HepG2 (cell line): ENCODE results near the gene CD40. TPM values are rescaled to one million over a fixed set of nuclear protein-coding genes. Genes with fewer than 3 reads are reported as not detected.

ENCODE experiments used
- ATAC-seq: fragments of 200-7000 bp; cut with Tn5 transposase; 3 replicates; pipeline ENCODE4 v1.9.1; 2020; ENCODE audit warnings: mild to moderate bottlenecking, moderate library complexity
- BruUV-seq: library from RNA; stranded (reverse); fragments of 400-500 nt; replicated peaks from 2 replicates; lab custom pipeline; 2021; lab: Mats Ljungman, UMichigan
- CTCF ChIA-PET: fragments of 300-600 bp; formaldehyde crosslinking; extraction: SDS; loops from one replicate; lab custom pipeline; 2021; ENCODE audit warnings: low total read pairs, inconsistent platforms, low intra/inter-chr PET ratio; lab: Yijun Ruan, JAX
- POLR2A ChIA-PET: fragments of 350-600 bp; sonication (Branson Sonifier 250); formaldehyde crosslinking; loops from one replicate; lab custom pipeline; 2020; ENCODE audit warnings: antibody characterized with exemption, inconsistent platforms; lab: Yijun Ruan, JAX
- DNase-seq: peaks from one replicate; pipeline ENCODE4 v3.0.0-alpha.2; 2015; ENCODE audit warnings: low spot score
- FAIRE-seq: peaks from 3 replicates; lab custom pipeline; 2011; peaks lifted over from hg19 to GRCh38; lab: Jason Lieb, UNC
- H2AFZ ChIP-seq: one replicate; pipeline ENCODE4 v1.6.1; 2011; ENCODE audit warnings: low read length, inconsistent platforms
- H3K27ac ChIP-seq: fragments of 300-600 bp; 3 replicates; pipeline ENCODE4 v1.8.0; 2011; ENCODE audit warnings: mixed run types, mild to moderate bottlenecking, mixed read lengths, low read length, inconsistent platforms; ENCODE audit not compliant: insufficient read depth; ENCODE audit errors: extremely low read length
- H3K27me3 ChIP-seq, 2 experiments: fragments of 200-600 bp in 1 of 2; 2 replicates in 1 of 2; 3 replicates in 1 of 2; pipeline versions ENCODE4 v1.6.0 to v1.8.0; 2011; ENCODE audit warnings: low read length in 2 of 2, mild to moderate bottlenecking in 2 of 2, moderate library complexity in 2 of 2, inconsistent platforms in 1 of 2; ENCODE audit not compliant: insufficient read depth in 2 of 2, control insufficient read depth in 1 of 2
- H3K36me3 ChIP-seq, 2 experiments: fragments of 200-600 bp in 1 of 2; replicated peaks in 1 of 2; 2 replicates in 1 of 2; 3 replicates in 1 of 2; pipeline versions ENCODE4 v1.5.1 to v1.8.0; 2011; ENCODE audit warnings: low read length in 2 of 2, inconsistent platforms in 1 of 2; ENCODE audit not compliant: insufficient read depth in 2 of 2, control insufficient read depth in 1 of 2
- H3K4me1 ChIP-seq: 2 replicates; pipeline ENCODE4 v1.5.1; 2012; ENCODE audit warnings: low read length, inconsistent platforms; ENCODE audit not compliant: insufficient read depth
- H3K4me2 ChIP-seq: 2 replicates; pipeline ENCODE4 v1.6.0; 2011; ENCODE audit warnings: low read depth, low read length, inconsistent platforms
- H3K4me3 ChIP-seq, 3 experiments: fragments of 200-600 bp in 1 of 3; sonication (generic), shearing (Covaris generic) in 1 of 3; replicated peaks in 1 of 3; 2 replicates each; pipeline ENCODE4 v1.5.1; 2011 to 2016; ENCODE audit warnings: low read length in 3 of 3, inconsistent platforms in 2 of 3, low read depth in 2 of 3, mild to moderate bottlenecking in 2 of 3, control low read depth in 1 of 3, mixed read lengths in 1 of 3; ENCODE audit not compliant: insufficient read depth in 1 of 3
- H3K79me2 ChIP-seq: one replicate; pipeline ENCODE4 v1.6.1; 2011; ENCODE audit warnings: low read length, inconsistent platforms; ENCODE audit not compliant: insufficient read depth
- H3K9ac ChIP-seq: 2 replicates; pipeline ENCODE4 v1.6.0; 2011; ENCODE audit warnings: mild to moderate bottlenecking, low read depth, low read length, inconsistent platforms; ENCODE audit not compliant: insufficient read depth
- H3K9me3 ChIP-seq: 2 replicates; pipeline ENCODE4 v1.5.1; 2012; ENCODE audit warnings: mild to moderate bottlenecking, low read length
- H4K20me1 ChIP-seq: 2 replicates; pipeline ENCODE4 v1.6.0; 2011; ENCODE audit warnings: inconsistent platforms, mild to moderate bottlenecking, low read length, moderate library complexity; ENCODE audit not compliant: insufficient read depth
- ARID2 ChIP-seq: sonication (generic); formaldehyde crosslinking; IDR thresholded peaks from 2 replicates; pipeline ENCODE4 v1.8.1; 2022; ENCODE audit warnings: mild to moderate bottlenecking, missing genetic modification reagents, borderline replicate concordance
- ATF4 ChIP-seq, 2 experiments: fragments of 450-650 bp in 1 of 2; sonication (generic) in 1 of 2; formaldehyde crosslinking; IDR thresholded peaks; 2 replicates each; pipeline versions ENCODE4 v1.5.0 to v1.8.0; 2020 to 2022; ENCODE audit warnings: mild to moderate bottlenecking in 1 of 2, missing genetic modification reagents in 1 of 2
- CCAR2 ChIP-seq: fragments of 200-400 bp; formaldehyde crosslinking; optimal IDR thresholded peaks from 2 replicates; pipeline ENCODE3; 2018; ENCODE audit warnings: low read depth, mild to moderate bottlenecking, low read length, moderate library complexity
- HNF1B ChIP-seq: sonication (generic); formaldehyde crosslinking; IDR thresholded peaks from 2 replicates; pipeline ENCODE4 v1.5.1; 2020; ENCODE audit warnings: mild to moderate bottlenecking, moderate library complexity, missing genetic modification reagents
- KLF16 ChIP-seq, 2 experiments: sonication (generic) in 1 of 2; formaldehyde crosslinking in 1 of 2; IDR thresholded peaks; 2 replicates each; pipeline versions ENCODE4 v1.6.1 to v1.8.0; 2016 to 2023; ENCODE audit warnings: missing genetic modification reagents in 2 of 2, missing compliant biosample characterization in 1 of 2
- NFE2 ChIP-seq: sonication (generic); formaldehyde crosslinking; IDR thresholded peaks from 2 replicates; pipeline ENCODE4 v1.4.0; 2020; ENCODE audit warnings: missing genetic modification reagents
- NFYC ChIP-seq: IDR thresholded peaks from 2 replicates; pipeline ENCODE4 v1.6.1; 2016; ENCODE audit warnings: missing genetic modification reagents, missing compliant biosample characterization
- RORA ChIP-seq: sonication (generic); formaldehyde crosslinking; IDR thresholded peaks from 2 replicates; pipeline ENCODE4 v1.5.0; 2020; ENCODE audit warnings: mild to moderate bottlenecking, missing genetic modification reagents, moderate library complexity
- SMARCE1 ChIP-seq: fragments of 450-650 bp; IDR thresholded peaks from 2 replicates; pipeline ENCODE4 v1.6.1; 2017; ENCODE audit warnings: borderline replicate concordance
- TFDP2 ChIP-seq: sonication (generic); formaldehyde crosslinking; IDR thresholded peaks from 2 replicates; pipeline ENCODE4 v1.4.0; 2020; ENCODE audit warnings: missing genetic modification reagents
- THYN1 ChIP-seq: sonication (generic); formaldehyde crosslinking; IDR thresholded peaks from 2 replicates; pipeline ENCODE4 v1.8.1; 2023; ENCODE audit warnings: low read depth, mild to moderate bottlenecking, moderate library complexity, missing genetic modification reagents, borderline replicate concordance
- ZNF205 ChIP-seq: IDR thresholded peaks from 2 replicates; pipeline ENCODE4 v1.6.1; 2018; ENCODE audit warnings: missing biosample characterization, missing genetic modification reagents
- ZNF276 ChIP-seq: sonication (generic); formaldehyde crosslinking; IDR thresholded peaks from 2 replicates; pipeline ENCODE4 v1.4.0; 2020; ENCODE audit warnings: mild to moderate bottlenecking, low read depth, missing genetic modification reagents
- ZNF382 ChIP-seq: sonication (generic); formaldehyde crosslinking; IDR thresholded peaks from 2 replicates; pipeline ENCODE4 v1.5.0; 2020; ENCODE audit warnings: missing genetic modification reagents, mild to moderate bottlenecking, borderline replicate concordance
- ZNF883 ChIP-seq: sonication (generic); formaldehyde crosslinking; IDR thresholded peaks from 2 replicates; pipeline ENCODE4 v1.5.1; 2020; ENCODE audit warnings: mild to moderate bottlenecking, missing genetic modification reagents; ENCODE audit errors: not compliant biosample characterization
- WGBS: methylation state at CpG from one replicate; pipeline ENCODE4 v1.1.6; 2017; ENCODE audit warnings: low lambda C conversion rate; 5-methylcytosine and 5-hydroxymethylcytosine counted together
- in situ Hi-C: cut with HindIII; loops from 2 replicates; pipeline ENCODE4 v1.10.0; 2017; ENCODE audit warnings: low pct_unique_long_range_greater_than_20kb; ENCODE audit not compliant: extremely low pct_ligation_motif_present
- intact Hi-C: fragments of 100-400 bp; cut with micrococcal nuclease; formaldehyde crosslinking; loops from one replicate; pipeline ENCODE4 v1.10.0; 2022; ENCODE audit not compliant: unreplicated experiment
- polyA plus RNA-seq, 8 experiments: library from polyadenylated mRNA; depleted of rRNA in 3 of 8; stranded (reverse) in 7 of 8; unstranded in 1 of 8; fragments of >200 nt; fragmentation: Illumina TruSeq in 4 of 8; extraction: Trizol in 4 of 8; gene quantifications; 2 replicates each; pipeline versions ENCODE4 v1.2.1 to v1.2.3, GENCODE V29; 2011 to 2016; ENCODE audit warnings: low read depth in 4 of 8, missing spikeins in 1 of 8, mixed read lengths in 1 of 8; ENCODE audit not compliant: insufficient read depth in 1 of 8
- total RNA-seq, 5 experiments: library from RNA; depleted of rRNA; stranded (reverse); fragments of >200 nt; fragmentation: Illumina TruSeq; extraction: Trizol; gene quantifications; 2 replicates each; pipeline ENCODE4 v1.2.3, GENCODE V29; 2016; ENCODE audit warnings: low read depth in 1 of 5

The CD40 gene
- total and polyA plus RNA-seq, 2 of the 13 experiments (the other 11 are each of a cell fraction or from before 2014, with no cell fraction given) = 4.6 to 13.4 TPM

GRCh38 chr20:46114449-46114848 lies 3.7 kb upstream of the CD40 start:
- H3K4me2 ChIP-seq = no peak overlapping the region
- H4K20me1 ChIP-seq = no peaks in the 10 kb centered on the region
- no TSS peak for BruUV-seq
- H3K79me2 ChIP-seq = no peaks in the 10 kb centered on the region
- no peaks in the 10 kb centered on the region for H3K36me3 ChIP-seq
- peaks cover 7% of the 10 kb centered on the region; the same call in 1 of the 2 replicates for H3K4me1 ChIP-seq
- H3K27ac ChIP-seq = no peak overlapping the region
- H3K9me3 ChIP-seq = no peaks in the 10 kb centered on the region
- ATAC-seq = no peak
- in situ Hi-C loops = no loop called here
- no peak for FAIRE-seq
- POLR2A ChIA-PET = no interaction called here
- H3K4me3 ChIP-seq = no peak overlapping the region
- DNase-seq = no peak
- H2AFZ ChIP-seq = no peak overlapping the region
- no peak overlapping the region for H3K9ac ChIP-seq
- 17% methylated on average over 2 of the region's 2 CpGs for WGBS
- TF ChIP-seq CCAR2 = no peak
- TF ChIP-seq THYN1 (CRISPR knock-in tag) = no peak
- TF ChIP-seq HNF1B = no peak
- TF ChIP-seq NFE2 (CRISPR knock-in tag) = no peak
- no peak for TF ChIP-seq SMARCE1
- TF ChIP-seq ZNF205 (CRISPR knock-in tag) = no peak
- no peak for TF ChIP-seq ATF4 (CRISPR knock-in tag; IDR thresholded peaks at IDR 0.05)
- no peak for TF ChIP-seq ARID2 (CRISPR knock-in tag)
- no peak for TF ChIP-seq ZNF382
- no peak for TF ChIP-seq ZNF883
- TF ChIP-seq KLF16 (CRISPR knock-in tag; IDR thresholded peaks at IDR 0.05) = no peak
- no peak for TF ChIP-seq NFYC (CRISPR knock-in tag)
- TF ChIP-seq ZNF276 (CRISPR knock-in tag) = no peak
- TF ChIP-seq TFDP2 (CRISPR knock-in tag) = no peak
- no peak for TF ChIP-seq RORA (CRISPR knock-in tag)
- TF ChIP-seq, all 625 proteins: peak for 0
- intact Hi-C loops = no loop called here
- CTCF ChIA-PET = no interaction called here
- H3K27me3 ChIP-seq = peaks cover 7 to 50% of the 10 kb centered on the region in 2 experiments; a peak in 4 of 5 replicates
